Stomach smooth muscle (tissue), 2 donors: ENCODE data around the gene INTS15.
A peak's percentile ranks its signal among the peaks of the same experiment; 100 is the strongest.
"Not testable (repeated sequence)": the region's sequence is repeated elsewhere in the genome, so short reads cannot be mapped to it uniquely, and the experiment has no call there.

Experiments used
- H3K27ac ChIP-seq: one replicate; pipeline ENCODE4 v1.7.0; 2013; ENCODE audit warnings: mild to moderate bottlenecking, low read length, inconsistent platforms
- H3K27me3 ChIP-seq, 2 donors: one replicate each; pipeline ENCODE4 v1.7.0; 2013; ENCODE audit warnings: low read length in 2 of 2; ENCODE audit not compliant: insufficient read depth in 2 of 2, control insufficient read depth in 1 of 2
- H3K36me3 ChIP-seq, 2 donors: one replicate each; pipeline ENCODE4 v1.7.0; 2013; ENCODE audit warnings: low read length in 2 of 2; ENCODE audit not compliant: control insufficient read depth in 2 of 2, insufficient read depth in 2 of 2
- H3K4me1 ChIP-seq: one replicate; pipeline ENCODE4 v1.7.0; 2013; ENCODE audit warnings: low read length; ENCODE audit not compliant: control insufficient read depth, insufficient read depth
- H3K4me3 ChIP-seq, 2 donors: one replicate each; pipeline ENCODE4 v1.7.0; 2013; ENCODE audit warnings: low read length in 2 of 2
- H3K9ac ChIP-seq, 2 donors: one replicate each; pipeline ENCODE4 v1.7.0; 2013; ENCODE audit warnings: low read length in 2 of 2, mild to moderate bottlenecking in 1 of 2
- H3K9me3 ChIP-seq, 2 donors: one replicate each; pipeline ENCODE4 v1.7.0; 2013; ENCODE audit warnings: low read length in 2 of 2; ENCODE audit not compliant: control insufficient read depth in 2 of 2
- donor health status: healthy.
- donor health status: Pancreatic carcinoma.

Gene INTS15

DNA sequence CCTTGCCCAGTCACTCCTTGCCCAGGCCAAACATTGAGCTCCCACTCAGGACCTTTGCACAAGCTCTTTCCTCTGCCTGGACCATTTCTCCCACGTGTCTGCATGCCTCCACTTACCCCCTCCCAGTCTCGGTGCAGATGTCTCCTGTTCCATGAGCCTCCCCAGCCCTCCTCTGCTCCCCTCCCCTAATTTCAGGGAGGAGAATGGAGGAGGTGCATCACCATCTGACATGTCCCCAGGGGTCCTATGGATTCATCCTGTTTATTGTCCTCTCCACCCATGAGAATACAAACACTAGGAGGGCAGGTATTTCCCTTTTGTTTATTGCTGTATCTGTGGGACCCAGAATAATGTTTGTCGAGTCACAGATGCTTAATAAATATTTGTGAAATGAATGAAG is 29.9 kb upstream of the INTS15 start:
- Histone ChIP-seq H3K4me1 (no peaks in the 10 kb centered on the region), H3K27me3 (no peaks in the 10 kb centered on the region), H3K4me3 (no peak overlapping the region), H3K9ac (no peak overlapping the region), H3K9me3 (no peaks in the 10 kb centered on the region), H3K27ac (no peak overlapping the region), H3K36me3 (no peaks in the 10 kb centered on the region)

DNA sequence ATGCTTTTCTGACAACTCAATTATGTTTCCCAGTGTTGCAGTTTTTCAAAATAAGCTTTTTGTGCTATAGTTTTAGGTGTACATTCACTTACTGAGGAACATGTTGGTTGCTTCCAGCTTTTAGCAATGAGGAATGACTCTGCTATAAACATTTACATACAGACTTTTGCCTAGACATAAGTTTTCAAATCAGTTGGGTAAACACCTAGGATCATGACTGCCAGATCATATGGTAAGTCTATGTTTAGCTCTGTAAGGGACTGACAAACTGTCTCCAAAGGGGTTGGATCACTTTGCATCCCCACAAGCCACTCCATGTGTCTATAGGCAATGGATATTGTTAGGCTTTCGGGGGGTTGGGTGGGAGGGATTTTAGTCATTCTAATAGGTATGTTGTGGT is 27.7 kb upstream of the INTS15 start:
- Histone ChIP-seq H3K27me3 (no peaks in the 10 kb centered on the region), H3K4me1 (no peaks in the 10 kb centered on the region), H3K36me3 (no peaks in the 10 kb centered on the region), H3K4me3 (no peak overlapping the region), H3K27ac (no peak overlapping the region), H3K9me3 (no peaks in the 10 kb centered on the region), H3K9ac (no peak overlapping the region)

DNA sequence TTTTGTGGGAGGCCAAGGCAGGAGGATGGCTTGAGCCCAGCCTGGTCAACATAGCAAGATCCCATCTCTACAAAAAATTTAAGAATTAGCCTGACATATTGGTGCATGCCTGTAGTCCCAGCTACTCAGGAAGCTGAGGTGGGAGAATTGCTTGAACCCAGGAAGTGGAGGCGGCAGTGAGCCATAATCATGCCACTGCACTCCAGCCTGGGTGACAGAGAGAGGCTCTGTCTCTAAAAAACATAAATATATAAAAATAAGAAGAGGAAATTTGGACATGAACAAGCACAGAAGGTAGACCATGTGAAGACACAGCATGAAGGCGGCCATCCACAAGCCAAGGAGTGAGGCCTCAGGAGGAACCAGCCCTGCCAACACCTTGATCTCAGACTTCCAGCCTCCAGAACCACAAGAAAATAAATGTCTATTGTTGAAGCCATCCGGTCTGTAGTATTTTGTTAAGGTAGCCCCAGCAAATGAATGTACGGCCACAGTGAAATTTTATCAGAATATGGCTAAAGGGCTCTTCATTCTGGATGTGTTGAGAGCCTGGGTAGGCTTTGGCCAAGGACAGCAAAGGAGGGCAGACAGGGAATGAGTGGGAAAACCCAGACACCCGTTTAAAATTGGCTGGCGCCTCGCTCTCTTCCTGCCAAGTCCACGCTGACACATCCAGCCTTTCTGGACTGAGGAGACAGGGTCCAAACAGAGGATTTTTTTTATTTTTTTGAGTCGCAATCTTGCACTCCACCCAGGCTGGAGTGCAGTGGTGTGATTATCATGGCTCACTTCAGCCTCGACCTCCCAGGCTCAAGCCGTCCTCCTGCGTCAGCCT is 25.7 kb upstream of the INTS15 start:
- no peaks in the 10 kb centered on the region for H3K27me3 ChIP-seq
- no peaks in the 10 kb centered on the region for H3K36me3 ChIP-seq
- H3K4me3 ChIP-seq = no peak overlapping the region
- no peaks in the 10 kb centered on the region for H3K4me1 ChIP-seq
- no peak overlapping the region for H3K27ac ChIP-seq
- H3K9ac ChIP-seq = no peak overlapping the region
- H3K9me3 ChIP-seq = no peaks in the 10 kb centered on the region

DNA sequence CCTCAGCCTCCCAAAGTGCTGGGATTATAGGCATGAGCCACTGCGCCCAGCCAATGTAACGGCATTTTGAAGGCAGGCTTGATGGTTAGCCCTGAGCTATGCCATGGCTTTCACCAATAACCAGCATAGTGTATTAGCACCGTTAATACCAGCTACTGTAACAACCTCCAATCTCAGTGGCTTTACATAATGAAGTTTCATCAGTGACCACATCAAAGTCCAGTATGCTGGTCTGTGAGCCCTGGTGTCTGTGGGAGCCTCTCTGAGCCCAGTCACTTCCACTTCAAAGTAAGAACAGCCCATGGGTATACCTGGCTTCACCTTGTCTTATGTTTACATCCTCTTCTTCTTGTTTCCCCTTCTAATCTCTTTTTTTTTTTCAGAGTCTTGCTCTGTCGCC is 24.2 kb upstream of the INTS15 start:
- Histone ChIP-seq H3K27me3 (no peaks in the 10 kb centered on the region), H3K9ac (no peak overlapping the region), H3K9me3 (no peaks in the 10 kb centered on the region), H3K27ac (no peak overlapping the region), H3K36me3 (no peaks in the 10 kb centered on the region), H3K4me1 (no peaks in the 10 kb centered on the region), H3K4me3 (no peak overlapping the region)

DNA sequence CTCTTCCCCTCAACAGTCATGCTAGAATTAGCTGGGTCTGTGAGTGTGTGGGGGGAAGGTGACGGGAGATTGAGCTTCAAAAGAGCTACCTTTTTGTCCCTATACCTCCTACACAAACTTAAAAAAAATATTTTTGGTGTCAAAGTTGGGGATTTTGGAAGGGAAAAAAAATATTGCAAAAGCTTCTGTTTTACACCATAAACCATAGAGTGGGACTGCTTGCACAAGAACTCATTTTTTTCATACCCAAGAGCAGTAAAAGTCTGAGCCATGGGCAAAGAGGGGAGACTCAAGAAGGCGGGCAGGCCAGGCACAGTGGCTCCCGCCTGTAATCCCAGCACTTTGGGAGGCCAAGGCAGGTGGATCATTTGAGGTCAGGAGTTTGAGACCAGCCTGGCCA is 21.9 kb upstream of the INTS15 start:
- Histone ChIP-seq H3K4me1 (no peaks in the 10 kb centered on the region), H3K27ac (no peak overlapping the region), H3K4me3 (no peak overlapping the region), H3K36me3 (no peaks in the 10 kb centered on the region), H3K9ac (no peak overlapping the region), H3K27me3 (no peaks in the 10 kb centered on the region), H3K9me3 (no peaks in the 10 kb centered on the region)

DNA sequence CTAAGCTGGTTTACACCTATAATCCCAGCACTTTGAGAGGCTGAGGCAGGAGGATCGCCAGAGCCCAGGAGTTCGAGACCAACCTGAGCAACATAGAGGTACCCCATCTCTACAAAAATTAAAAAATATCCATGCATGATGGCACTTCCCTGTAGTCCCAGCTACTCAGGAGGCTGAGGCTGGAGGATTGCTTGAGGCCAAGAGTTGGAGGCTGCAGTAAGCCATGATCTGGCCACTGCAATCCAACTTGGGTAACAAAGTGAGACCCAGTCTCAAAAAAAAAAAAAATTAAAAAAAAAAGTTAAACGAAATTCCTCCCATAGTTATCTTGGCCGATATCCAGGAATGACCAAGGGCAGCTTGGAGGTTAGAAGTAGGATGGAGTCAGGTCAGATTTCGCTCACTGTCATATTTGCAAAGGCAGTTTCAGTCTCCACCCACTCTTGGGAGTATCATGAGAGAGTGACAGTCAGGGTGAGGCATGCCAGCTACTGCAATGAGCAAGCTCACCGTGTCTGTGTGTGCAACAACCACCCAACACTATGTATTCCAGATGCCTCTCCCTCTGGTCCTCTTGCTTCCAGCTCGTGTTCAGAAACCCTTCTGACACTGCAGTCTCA is 18.6 kb upstream of the INTS15 start:
- Histone ChIP-seq H3K9ac (no peak overlapping the region), H3K27me3 (no peaks in the 10 kb centered on the region), H3K9me3 (no peaks in the 10 kb centered on the region), H3K4me3 (no peak overlapping the region), H3K36me3 (no peaks in the 10 kb centered on the region), H3K4me1 (no peaks in the 10 kb centered on the region), H3K27ac (no peak overlapping the region)

DNA sequence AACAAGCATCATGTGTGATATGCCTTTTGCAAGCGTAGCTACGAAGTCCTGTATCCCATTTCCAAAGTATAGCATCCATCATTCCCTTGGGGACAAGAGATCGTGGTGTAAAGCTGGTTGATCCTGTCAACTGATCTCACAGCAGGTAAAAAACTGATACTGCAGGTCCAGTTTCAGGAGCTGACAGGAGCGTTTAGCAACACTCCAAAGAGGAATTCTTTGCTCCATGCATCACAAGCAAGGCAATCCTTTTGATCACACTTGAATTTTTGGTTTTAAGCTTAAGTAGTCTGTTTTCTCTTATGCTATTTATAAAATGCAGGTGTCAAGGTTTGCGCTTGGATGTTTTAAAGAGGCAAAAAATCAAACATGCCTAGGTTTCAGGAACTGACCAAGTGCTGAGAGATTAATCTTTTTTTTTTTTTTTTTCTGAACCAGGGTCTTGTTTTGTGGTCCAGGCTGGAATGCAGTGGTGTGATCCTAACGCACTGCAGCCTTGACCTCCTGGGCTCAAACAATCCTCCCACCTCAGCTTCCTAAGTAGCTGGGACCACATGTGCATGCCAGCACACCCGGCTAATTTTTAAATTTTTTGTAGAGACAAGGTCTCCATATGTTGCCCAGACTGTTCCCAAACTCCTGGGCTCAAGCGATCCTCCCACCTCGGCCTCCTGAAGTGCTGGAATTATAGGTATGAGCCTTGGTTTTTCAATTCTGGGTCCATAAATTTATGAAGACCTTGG is 14.4 kb upstream of the INTS15 start:
- Histone ChIP-seq H3K4me3 (no peak overlapping the region), H3K27ac (no peak overlapping the region), H3K36me3 (peaks cover 3% of the 10 kb centered on the region in 2 donors), H3K9me3 (no peaks in the 10 kb centered on the region), H3K9ac (no peak overlapping the region), H3K27me3 (no peaks in the 10 kb centered on the region), H3K4me1 (peaks cover 11% of the 10 kb centered on the region)

DNA sequence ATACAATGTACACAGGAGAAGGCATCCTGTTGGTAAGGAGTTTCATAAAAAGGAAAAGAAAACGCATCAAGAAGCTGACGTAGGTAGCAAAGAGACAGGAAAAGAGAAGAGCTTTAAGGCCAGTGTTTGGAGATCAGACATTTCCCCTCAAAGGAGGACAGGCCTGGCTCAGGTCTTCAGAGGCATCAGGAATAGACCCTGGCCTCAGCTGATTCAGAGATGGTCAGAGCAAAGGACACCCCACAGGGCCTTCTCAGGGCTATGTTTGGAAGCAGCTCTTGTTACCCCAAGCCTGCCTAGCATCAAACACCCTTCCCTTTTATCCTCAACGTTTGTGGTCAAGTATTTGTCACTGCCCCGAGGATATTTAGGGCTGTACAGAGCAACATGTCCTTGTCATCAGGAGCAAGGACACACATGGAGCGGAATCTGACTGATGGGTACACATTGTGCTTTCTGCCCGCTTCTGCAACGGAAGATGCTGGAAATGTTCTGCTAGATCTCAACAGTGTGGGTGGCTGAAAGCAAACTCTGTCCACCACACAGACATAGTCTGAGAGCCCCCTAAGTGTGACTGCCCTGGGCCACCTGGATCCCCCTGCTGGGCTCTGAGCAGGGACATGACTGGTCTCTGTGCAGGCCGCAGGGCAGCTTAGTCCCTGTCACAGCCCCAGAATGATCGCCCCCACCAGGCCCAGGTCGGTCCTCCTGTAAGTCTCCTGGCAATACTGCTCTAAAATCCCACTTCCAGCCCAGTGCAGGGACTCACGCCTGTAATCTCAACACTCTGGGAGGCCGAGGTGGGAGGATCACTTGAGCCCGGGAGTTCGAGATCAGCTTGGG is 13.6 kb upstream of the INTS15 start:
- Histone ChIP-seq H3K9me3 (no peaks in the 10 kb centered on the region), H3K27me3 (no peaks in the 10 kb centered on the region), H3K9ac (peak overlapping the region in 1 of 2 donors; percentile 15), H3K27ac (no peak overlapping the region), H3K4me3 (peak overlapping the region; percentile 35 to 82), H3K4me1 (peaks cover 11% of the 10 kb centered on the region), H3K36me3 (peaks cover 10 to 11% of the 10 kb centered on the region in 2 donors)

DNA sequence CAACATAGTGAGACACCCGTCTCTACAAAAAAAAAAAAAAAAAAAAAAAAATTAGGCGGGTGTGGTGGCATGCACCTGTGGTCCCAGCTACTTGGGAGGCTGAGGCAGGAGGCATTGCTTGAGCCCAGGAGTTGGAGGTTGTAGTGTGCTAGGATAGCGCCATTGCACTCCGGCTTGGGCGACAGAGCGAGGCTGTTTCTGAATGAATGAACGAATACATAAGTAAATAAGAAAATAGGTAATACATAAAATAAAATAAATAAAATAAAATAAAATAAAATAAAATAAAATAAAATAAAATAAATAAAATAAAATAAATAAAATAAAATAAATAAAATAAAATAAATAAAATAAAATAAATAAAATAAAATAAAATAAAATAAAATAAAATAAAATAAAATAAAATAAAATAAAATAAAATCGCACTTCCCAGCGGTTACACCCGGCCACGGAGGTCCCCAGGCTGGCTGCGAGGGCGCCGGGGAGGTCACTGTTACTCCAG is 12.9 kb upstream of the INTS15 start:
- Histone ChIP-seq H3K9ac (peak overlapping the region in 1 of 2 donors; percentile 15), H3K4me1 (peaks cover 11% of the 10 kb centered on the region), H3K4me3 (peak overlapping the region; percentile 75 to 82), H3K27ac (peak overlapping the region; percentile 93), H3K36me3 (peaks cover 15 to 16% of the 10 kb centered on the region in 2 donors)
- not testable (repeated sequence) for H3K27me3 ChIP-seq, H3K9me3 ChIP-seq
